Common myeloid progenitor, CD34-positive (primary cell): ENCODE results near the gene LSP1.
A peak's percentile ranks its signal among the peaks of the same experiment; 100 is the strongest.

Source experiments
- CTCF ChIA-PET: fragments of 350-600 bp; sonication (Branson Sonifier 250); formaldehyde crosslinking; loops from one replicate; lab custom pipeline; 2021; ENCODE audit warnings: antibody characterized with exemption; lab: Charles Lee
- POLR2A ChIA-PET: fragments of 350-600 bp; sonication (Branson Sonifier 250); formaldehyde crosslinking; loops from one replicate; lab custom pipeline; 2021; ENCODE audit warnings: antibody characterized with exemption; lab: Charles Lee
- DNase-seq, 3 donors: peaks; one replicate each; pipeline versions ENCODE4 v3.0.0 to v3.0.0-alpha.2; 2013
- H3K27ac ChIP-seq, 2 experiments: 1 replicate in 1 of 2; 2 replicates in 1 of 2; pipeline ENCODE4 v1.7.0; 2013; ENCODE audit warnings: inconsistent platforms in 2 of 2, low read length in 2 of 2, mild to moderate bottlenecking in 2 of 2, low read depth in 1 of 2, moderate library complexity in 1 of 2; ENCODE audit not compliant: severe bottlenecking in 2 of 2, insufficient read depth in 1 of 2, poor library complexity in 1 of 2
- H3K27me3 ChIP-seq, 5 experiments: replicated peaks in 2 of 5; 1 replicate in 3 of 5; 2 replicates in 2 of 5; pipeline versions ENCODE4 v1.6.1 to v1.7.0; 2013; ENCODE audit warnings: low read length in 4 of 5, mild to moderate bottlenecking in 2 of 5, moderate library complexity in 2 of 5, inconsistent platforms in 1 of 5; ENCODE audit not compliant: insufficient read depth in 5 of 5, control insufficient read depth in 4 of 5
- H3K36me3 ChIP-seq, 4 experiments: 1 replicate in 2 of 4; 2 replicates in 2 of 4; pipeline versions ENCODE4 v1.6.1 to v1.7.0; 2013; ENCODE audit warnings: low read length in 3 of 4, control low read depth in 1 of 4, mild to moderate bottlenecking in 1 of 4; ENCODE audit not compliant: control insufficient read depth in 4 of 4, insufficient read depth in 4 of 4
- H3K4me1 ChIP-seq, 4 experiments: 1 replicate in 3 of 4; 2 replicates in 1 of 4; pipeline versions ENCODE4 v1.6.1 to v1.7.1; 2013; ENCODE audit warnings: low read length in 3 of 4, mild to moderate bottlenecking in 3 of 4, control low read depth in 1 of 4, inconsistent platforms in 1 of 4, moderate library complexity in 1 of 4; ENCODE audit not compliant: control insufficient read depth in 4 of 4, insufficient read depth in 4 of 4; ENCODE audit errors: control extremely low read depth in 1 of 4
- H3K4me3 ChIP-seq, 7 experiments: 1 replicate in 4 of 7; 2 replicates in 3 of 7; pipeline versions ENCODE4 v1.5.1 to v1.7.0; 2013; ENCODE audit warnings: mild to moderate bottlenecking in 7 of 7, low read length in 6 of 7, moderate library complexity in 6 of 7, inconsistent platforms in 2 of 7, low read depth in 2 of 7, control low read depth in 1 of 7; ENCODE audit not compliant: insufficient read depth in 4 of 7, control insufficient read depth in 1 of 7; ENCODE audit errors: extremely low read depth in 1 of 7
- H3K9me3 ChIP-seq, 5 experiments: 1 replicate in 4 of 5; 2 replicates in 1 of 5; pipeline versions ENCODE4 v1.6.1 to v1.7.1; 2013; ENCODE audit warnings: low read length in 4 of 5, mild to moderate bottlenecking in 2 of 5, inconsistent platforms in 1 of 5, low read depth in 1 of 5, moderate library complexity in 1 of 5; ENCODE audit not compliant: control insufficient read depth in 4 of 5, insufficient read depth in 2 of 5; ENCODE audit errors: control extremely low read depth in 1 of 5
- WGBS: methylation state at CpG from one replicate; pipeline ENCODE4 v1.1.5; 2013; ENCODE audit not compliant: insufficient coverage; 5-methylcytosine and 5-hydroxymethylcytosine counted together

Gene LSP1

DNA sequence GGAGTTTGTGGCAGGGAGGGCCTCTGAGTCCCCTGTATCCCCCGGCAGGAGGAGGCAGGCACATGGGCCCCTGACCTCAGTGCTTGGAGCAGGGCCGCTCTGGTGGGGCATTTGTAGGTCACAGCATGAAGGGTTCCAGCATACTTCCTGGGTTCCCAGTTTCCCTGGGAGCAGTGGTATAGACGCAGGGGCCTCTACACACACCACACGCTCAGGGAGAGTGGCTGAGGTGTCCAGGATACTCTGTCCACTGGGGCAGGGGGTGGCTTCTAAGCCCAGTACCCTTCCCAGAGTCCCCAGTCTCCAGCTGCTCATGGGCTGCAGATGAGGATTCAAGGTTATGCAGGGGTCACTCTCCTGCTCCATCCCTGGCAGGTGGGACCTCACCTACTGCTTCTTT, 6.1 kb downstream of the LSP1 start:
- Histone ChIP-seq H3K36me3 (peaks cover 0 to 10% (median under 1%) of the 10 kb centered on the region in 4 experiments), H3K4me1 (peaks cover 0 to 33% (median 17%) of the 10 kb centered on the region in 4 experiments), H3K9me3 (no peaks in the 10 kb centered on the region), H3K27ac (no peak overlapping the region), H3K27me3 (no peaks in the 10 kb centered on the region), H3K4me3 (no peak overlapping the region)
- CTCF ChIA-PET, result no interaction called here
- WGBS, result 100% methylated on average over 3 of the region's 4 CpGs
- DNase-seq, result no peak
- POLR2A ChIA-PET, result no interaction called here

- no peak overlapping the region for H3K4me3 ChIP-seq
- H3K9me3 ChIP-seq, result no peaks in the 10 kb centered on the region
- peaks cover 0 to 10% (median under 1%) of the 10 kb centered on the region in 4 experiments for H3K36me3 ChIP-seq
- ChIA-PET POLR2A (no interaction called here), CTCF (interaction anchor here (0.9 kb wide), 1 partner anchor 90 kb away, joined by 3 read pairs; no protein-coding TSS in a partner anchor)
- no peaks in the 10 kb centered on the region for H3K27me3 ChIP-seq
- H3K27ac ChIP-seq, result no peak overlapping the region
- no peak for DNase-seq
- peaks cover 0 to 27% (median 16%) of the 10 kb centered on the region in 4 experiments for H3K4me1 ChIP-seq
- WGBS, result no CpG with 5 or more reads among the region's 1 CpG
Measured at GRCh38 chr11:1860108-1860507, 7.2 kb downstream of the LSP1 start.

DNA sequence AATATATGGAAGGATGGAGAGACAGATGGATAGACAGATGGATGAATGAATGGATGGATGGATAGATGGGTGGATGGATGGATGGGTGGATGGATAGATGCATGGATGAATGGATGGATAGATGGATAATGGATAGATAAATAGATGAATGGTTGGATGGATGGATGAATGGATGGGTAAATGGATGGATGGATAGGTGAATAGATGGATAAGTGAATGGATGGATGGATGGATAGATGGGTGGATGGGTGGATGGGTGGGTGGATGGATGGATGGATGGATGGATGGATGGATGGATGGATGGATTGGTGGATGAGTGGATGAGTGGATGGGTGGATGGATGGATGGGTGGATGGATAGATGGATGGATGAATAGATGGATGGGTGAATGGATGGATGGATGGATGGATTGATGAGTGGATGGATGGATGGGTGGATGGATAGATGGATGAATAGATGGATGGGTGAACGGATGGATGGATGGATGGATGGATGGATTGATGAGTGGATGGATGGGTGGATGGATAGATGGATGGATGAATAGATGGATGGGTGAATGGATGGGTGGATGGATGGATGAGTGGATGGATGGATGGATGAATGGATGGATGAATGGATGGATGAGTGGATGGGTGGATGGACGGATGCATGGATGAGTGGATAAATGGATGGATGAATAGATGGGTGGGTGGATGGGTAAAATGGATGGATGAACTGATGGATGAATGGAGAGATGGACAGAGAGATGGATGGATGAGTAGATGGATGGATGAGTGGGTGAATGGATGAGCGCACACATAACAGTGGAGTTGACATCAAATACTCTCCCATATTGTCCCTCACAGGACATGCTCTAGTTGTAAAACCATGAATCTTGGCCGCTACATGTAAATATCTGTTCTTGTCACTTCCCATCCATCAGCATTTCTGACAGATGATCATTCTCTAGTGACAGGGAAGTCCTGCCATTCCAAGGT, 8.8 kb downstream of the LSP1 start:
- DNase-seq, result no peak
- ChIA-PET POLR2A (no interaction called here), CTCF (interaction anchor here (1.0 to 1.5 kb wide), 3 partner anchors 8 to 170 kb away, joined by 3 to 6 read pairs (median 4); no protein-coding TSS in a partner anchor)
- Histone ChIP-seq H3K27ac (no peak overlapping the region), H3K36me3 (peaks cover 0 to 17% (median 5%) of the 10 kb centered on the region in 4 experiments), H3K4me1 (peaks cover 0 to 20% (median 17%) of the 10 kb centered on the region in 4 experiments), H3K27me3 (no peaks in the 10 kb centered on the region), H3K4me3 (no peak overlapping the region), H3K9me3 (no peaks in the 10 kb centered on the region)
- WGBS, result 92% methylated on average over 3 of the region's 4 CpGs

GRCh38 chr11:1862588-1863351, 9.9 kb downstream of the LSP1 start:
- Histone ChIP-seq H3K27me3 (no peaks in the 10 kb centered on the region), H3K36me3 (peaks cover 0 to 17% (median 6%) of the 10 kb centered on the region in 4 experiments), H3K27ac (no peak overlapping the region), H3K9me3 (no peaks in the 10 kb centered on the region), H3K4me1 (peaks cover 0 to 20% (median 17%) of the 10 kb centered on the region in 4 experiments), H3K4me3 (no peak overlapping the region)
- no peak for DNase-seq
- POLR2A ChIA-PET, result no interaction called here
- CTCF ChIA-PET, result interaction anchor here (1.0 to 1.5 kb wide), 3 partner anchors 9 to 171 kb away, joined by 3 to 6 read pairs (median 4); no protein-coding TSS in a partner anchor
- 96% methylated on average over 12 of the region's 14 CpGs for WGBS

DNA sequence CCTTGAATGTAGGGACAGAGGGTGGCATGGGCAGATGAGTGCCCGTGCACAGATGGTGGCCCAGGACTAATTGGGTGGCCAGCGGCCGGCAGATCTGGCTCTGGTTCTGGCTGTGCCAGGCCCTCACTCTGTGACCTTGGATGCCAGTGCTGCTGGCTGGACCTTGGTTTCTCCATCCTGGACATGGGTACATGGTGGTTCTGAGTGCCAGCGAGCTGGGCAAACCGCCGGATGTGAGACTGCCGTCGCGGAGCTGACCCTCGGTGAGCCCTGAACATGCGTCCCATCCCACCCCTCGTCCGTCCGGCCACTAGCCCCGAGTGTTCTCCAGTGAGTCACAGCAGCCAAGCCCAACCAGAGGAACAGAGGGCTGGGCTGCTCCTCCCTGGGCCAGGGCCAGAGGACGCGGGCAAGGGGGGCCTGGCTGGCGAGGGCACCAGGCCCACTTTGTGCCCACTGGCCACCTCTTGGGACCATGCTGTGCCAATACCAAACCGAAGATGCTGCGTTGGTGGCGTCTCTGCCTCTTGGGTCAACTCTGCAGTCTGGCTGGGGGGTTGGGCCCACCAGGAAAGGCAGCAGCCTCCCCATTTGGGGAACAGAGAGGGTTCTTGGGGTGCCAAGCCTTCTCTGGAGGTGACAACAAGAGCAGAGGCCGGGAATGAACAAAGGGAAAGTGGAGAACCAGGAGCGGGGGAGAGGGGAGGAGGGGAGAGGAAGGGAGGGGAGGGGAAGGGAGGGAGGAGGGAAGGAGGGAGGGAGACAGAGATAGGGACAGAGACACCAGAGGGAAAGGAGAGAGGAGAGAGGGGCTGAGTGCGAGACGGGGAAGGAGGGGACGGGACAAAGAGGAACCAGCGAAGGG, 10.7 kb downstream of the LSP1 start:
- Histone ChIP-seq H3K27ac (no peak overlapping the region), H3K9me3 (no peaks in the 10 kb centered on the region), H3K36me3 (peaks cover 0 to 17% (median 6%) of the 10 kb centered on the region in 4 experiments), H3K4me1 (peaks cover 0 to 20% (median 16%) of the 10 kb centered on the region in 4 experiments), H3K4me3 (no peak overlapping the region), H3K27me3 (no peaks in the 10 kb centered on the region)
- peak in 2 of 3 donors; percentile 62 to 68 for DNase-seq
- ChIA-PET POLR2A (no interaction called here), CTCF (interaction anchor here (1.3 to 1.5 kb wide), 3 partner anchors 10 to 172 kb away, joined by 3 to 4 read pairs (median 3); no protein-coding TSS in a partner anchor)
- WGBS, result 83% methylated on average over 27 of the region's 27 CpGs

DNA sequence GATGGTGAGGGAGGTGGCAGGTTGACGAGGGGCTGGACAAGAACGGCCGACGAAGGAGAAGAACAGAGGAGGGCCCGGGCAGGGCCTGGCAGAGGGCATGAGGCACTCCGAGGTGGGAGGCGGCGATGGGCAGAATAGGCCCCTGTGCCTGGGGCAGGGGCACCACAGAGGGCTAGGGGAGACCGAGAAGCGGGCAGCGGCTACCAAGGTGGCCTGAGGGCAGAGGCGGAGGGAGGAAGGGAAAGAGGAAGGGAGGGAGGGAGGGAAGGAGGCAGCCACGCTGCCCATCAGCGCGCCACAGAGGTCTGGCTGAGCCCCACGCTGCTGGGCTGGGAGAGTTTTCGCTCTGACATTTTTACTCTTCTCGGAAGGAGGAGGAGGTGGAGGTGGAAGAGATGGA, 11.3 kb downstream of the LSP1 start:
- Histone ChIP-seq H3K4me3 (no peak overlapping the region), H3K27me3 (no peaks in the 10 kb centered on the region), H3K4me1 (peaks cover 0 to 19% (median 14%) of the 10 kb centered on the region in 4 experiments), H3K27ac (no peak overlapping the region), H3K9me3 (no peaks in the 10 kb centered on the region), H3K36me3 (peaks cover 0 to 17% (median 6%) of the 10 kb centered on the region in 4 experiments)
- WGBS, result 76% methylated on average over 15 of the region's 18 CpGs
- ChIA-PET CTCF (interaction anchor here (1.4 kb wide), 1 partner anchor 18 kb away, joined by 3 read pairs; no protein-coding TSS in a partner anchor), POLR2A (no interaction called here)
- no peak for DNase-seq
